Measurements from ENCODE around the gene ID4. TPM values are rescaled to one million over a fixed set of nuclear protein-coding genes. Genes with fewer than 3 reads are reported as not detected.

The ID4 gene
- total RNA-seq, 1 donor from 2014 or later = 115 TPM

GRCh38 chr6:19845266-19846041 is 8.3 kb downstream of the ID4 start:
- Mint-ChIP-seq H3K27me3 (ENCODE audit: low read depth) (no peaks in the 10 kb centered on the region), H3K4me3 (no peak overlapping the region), H3K36me3 (no peaks in the 10 kb centered on the region), H3K4me1 (peaks cover 68% of the 10 kb centered on the region), H3K9me3 (no peaks in the 10 kb centered on the region), H3K27ac (peak overlapping the region; percentile 60)
- TF ChIP-seq, protein P1, sequence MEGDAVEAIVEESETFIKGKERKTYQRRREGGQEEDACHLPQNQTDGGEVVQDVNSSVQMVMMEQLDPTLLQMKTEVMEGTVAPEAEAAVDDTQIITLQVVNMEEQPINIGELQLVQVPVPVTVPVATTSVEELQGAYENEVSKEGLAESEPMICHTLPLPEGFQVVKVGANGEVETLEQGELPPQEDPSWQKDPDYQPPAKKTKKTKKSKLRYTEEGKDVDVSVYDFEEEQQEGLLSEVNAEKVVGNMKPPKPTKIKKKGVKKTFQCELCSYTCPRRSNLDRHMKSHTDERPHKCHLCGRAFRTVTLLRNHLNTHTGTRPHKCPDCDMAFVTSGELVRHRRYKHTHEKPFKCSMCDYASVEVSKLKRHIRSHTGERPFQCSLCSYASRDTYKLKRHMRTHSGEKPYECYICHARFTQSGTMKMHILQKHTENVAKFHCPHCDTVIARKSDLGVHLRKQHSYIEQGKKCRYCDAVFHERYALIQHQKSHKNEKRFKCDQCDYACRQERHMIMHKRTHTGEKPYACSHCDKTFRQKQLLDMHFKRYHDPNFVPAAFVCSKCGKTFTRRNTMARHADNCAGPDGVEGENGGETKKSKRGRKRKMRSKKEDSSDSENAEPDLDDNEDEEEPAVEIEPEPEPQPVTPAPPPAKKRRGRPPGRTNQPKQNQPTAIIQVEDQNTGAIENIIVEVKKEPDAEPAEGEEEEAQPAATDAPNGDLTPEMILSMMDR (IDR thresholded peaks at IDR 0.05; ENCODE audit: unreplicated experiment) = no peak
- DNase-seq (ENCODE audit: low spot score in 2 of 2, unreplicated experiment in 2 of 2) = no peak

DNA sequence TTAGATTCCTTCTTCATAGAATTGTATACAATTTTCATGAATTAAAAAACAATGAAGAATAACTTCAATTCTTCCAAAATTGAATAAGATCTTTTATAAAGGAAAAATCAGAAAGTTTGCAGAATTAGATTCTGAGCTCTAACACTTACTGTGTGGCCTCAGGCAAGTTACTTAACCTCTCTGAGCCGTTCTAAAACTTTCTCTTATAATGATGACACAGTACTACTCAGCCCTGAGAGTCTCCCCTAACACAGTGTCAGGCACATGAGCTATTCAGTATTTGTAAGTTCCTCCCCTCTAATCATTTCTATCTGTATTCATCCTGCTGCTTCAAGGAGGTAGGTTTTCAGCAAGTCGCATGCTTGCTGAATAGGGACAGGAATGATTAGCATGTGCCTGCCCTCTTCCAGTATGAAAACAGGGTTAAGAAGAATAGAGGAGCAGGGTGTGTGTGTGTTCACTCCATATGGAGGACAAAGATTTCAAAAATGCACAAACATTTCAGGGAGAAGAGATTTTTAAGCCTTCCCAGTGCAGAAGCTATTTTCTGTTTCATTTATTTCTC is 11.4 kb downstream of the ID4 start:
- H3K4me1 Mint-ChIP-seq = peaks cover 58% of the 10 kb centered on the region
- H3K36me3 Mint-ChIP-seq = no peaks in the 10 kb centered on the region
- no peak for DNase-seq (ENCODE audit: low spot score in 2 of 2, unreplicated experiment in 2 of 2)
- no peak overlapping the region for H3K4me3 Mint-ChIP-seq
- H3K9me3 Mint-ChIP-seq = no peaks in the 10 kb centered on the region
- no peaks in the 10 kb centered on the region for H3K27me3 Mint-ChIP-seq (ENCODE audit: low read depth)
- H3K27ac Mint-ChIP-seq = peak overlapping the region; percentile 5
- TF ChIP-seq, protein P1 (IDR thresholded peaks at IDR 0.05; ENCODE audit: unreplicated experiment) = no peak

DNA sequence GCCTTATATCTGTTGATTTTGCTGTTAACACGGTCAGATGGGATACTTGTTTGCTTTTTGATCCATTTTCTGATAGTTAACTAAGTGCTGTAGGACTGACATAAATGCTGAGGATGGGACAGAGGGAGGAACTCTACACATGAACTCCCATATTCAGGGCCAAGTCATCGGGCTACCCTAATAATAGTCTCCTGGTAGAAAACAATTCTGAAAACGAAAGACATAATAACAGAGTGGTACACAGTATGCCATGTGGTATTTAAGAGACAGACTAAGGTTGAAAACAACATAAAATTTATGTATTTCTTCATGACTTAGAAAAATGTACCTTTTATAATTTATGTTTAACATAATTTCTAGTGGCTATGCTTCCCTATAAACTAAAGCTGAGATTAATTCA is 12.0 kb downstream of the ID4 start:
- no peaks in the 10 kb centered on the region for H3K36me3 Mint-ChIP-seq
- DNase-seq (ENCODE audit: low spot score in 2 of 2, unreplicated experiment in 2 of 2) = no peak
- no peak overlapping the region for H3K4me3 Mint-ChIP-seq
- no peaks in the 10 kb centered on the region for H3K27me3 Mint-ChIP-seq (ENCODE audit: low read depth)
- TF ChIP-seq, protein P1 (IDR thresholded peaks at IDR 0.05; ENCODE audit: unreplicated experiment) = no peak
- H3K9me3 Mint-ChIP-seq = no peaks in the 10 kb centered on the region
- H3K4me1 Mint-ChIP-seq = peaks cover 55% of the 10 kb centered on the region
- H3K27ac Mint-ChIP-seq = no peak overlapping the region

GRCh38 chr6:19849755-19850154 is 12.6 kb downstream of the ID4 start:
- H3K4me1 Mint-ChIP-seq = peaks cover 49% of the 10 kb centered on the region
- TF ChIP-seq, protein P1 (IDR thresholded peaks at IDR 0.05; ENCODE audit: unreplicated experiment) = no peak
- no peaks in the 10 kb centered on the region for H3K9me3 Mint-ChIP-seq
- no peak overlapping the region for H3K4me3 Mint-ChIP-seq
- DNase-seq (ENCODE audit: low spot score in 2 of 2, unreplicated experiment in 2 of 2) = no peak
- no peak overlapping the region for H3K27ac Mint-ChIP-seq
- H3K36me3 Mint-ChIP-seq = no peaks in the 10 kb centered on the region
- H3K27me3 Mint-ChIP-seq (ENCODE audit: low read depth) = no peaks in the 10 kb centered on the region

- Mint-ChIP-seq H3K27me3 (ENCODE audit: low read depth) (no peaks in the 10 kb centered on the region), H3K36me3 (no peaks in the 10 kb centered on the region), H3K4me3 (peak overlapping the region; percentile 51), H3K4me1 (peaks cover 35% of the 10 kb centered on the region), H3K9me3 (no peaks in the 10 kb centered on the region), H3K27ac (peak overlapping the region; percentile 89)
- no peak for DNase-seq (ENCODE audit: low spot score in 2 of 2, unreplicated experiment in 2 of 2)
- TF ChIP-seq, protein P1 (IDR thresholded peaks at IDR 0.05; ENCODE audit: unreplicated experiment) = peak; percentile 69
These were observed 14.3 kb downstream of the ID4 start for GRCh38 chr6:19851241-19852089.

All from mesothelial cell of epicardium (in vitro differentiated cells).